SIG-M5 (cell line): ENCODE results near the gene DLX2.

Experiments
- DNase-seq: peaks from one replicate; lab custom pipeline; 2025; lab: John Stamatoyannopoulos, UW

DLX2 gene

DNA sequence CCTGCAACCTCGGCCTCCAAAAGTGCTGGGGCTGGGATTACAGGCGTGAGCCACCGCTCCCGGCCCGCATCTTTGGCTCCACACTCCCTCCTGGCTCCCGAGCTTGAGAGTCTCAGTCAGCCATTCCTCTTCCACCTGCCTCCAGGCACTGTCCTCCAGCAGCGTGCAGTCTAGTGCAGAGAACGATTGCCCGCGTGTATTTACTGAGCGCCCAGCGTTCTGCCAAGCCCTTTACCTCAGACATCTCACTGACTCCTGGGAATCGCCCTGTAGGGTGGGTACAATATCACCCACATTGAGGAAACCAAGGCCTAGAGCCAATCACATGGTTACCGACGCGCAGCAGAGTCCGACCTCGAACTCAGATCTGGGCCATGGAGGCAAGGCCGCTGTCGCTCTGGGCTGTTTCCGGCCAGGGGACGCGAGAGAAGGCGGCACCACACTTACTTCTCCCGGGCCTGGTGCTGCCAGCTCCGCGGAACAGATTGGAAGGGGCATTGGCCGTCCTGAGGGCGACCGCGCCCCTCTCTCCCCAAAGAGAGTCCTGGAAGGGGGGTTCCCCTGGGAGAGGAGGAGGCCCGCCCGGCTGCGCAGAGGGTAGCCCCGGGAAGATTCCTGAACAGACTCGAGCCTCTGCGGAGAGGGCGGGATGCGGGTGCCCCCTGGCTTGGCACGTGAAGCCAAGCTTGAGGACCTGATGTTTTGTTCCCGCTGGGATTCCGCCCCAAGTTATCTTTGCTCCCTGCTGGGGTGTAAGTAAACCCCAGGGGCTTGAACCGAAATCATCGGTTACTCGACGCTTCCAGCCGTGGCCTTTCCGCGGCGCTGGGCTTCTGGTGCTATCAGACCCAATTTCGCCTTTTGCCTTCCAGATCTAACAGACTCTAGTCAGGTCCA lies 5.2 kb upstream of the DLX2 start:
- DNase-seq: no peak

DNA sequence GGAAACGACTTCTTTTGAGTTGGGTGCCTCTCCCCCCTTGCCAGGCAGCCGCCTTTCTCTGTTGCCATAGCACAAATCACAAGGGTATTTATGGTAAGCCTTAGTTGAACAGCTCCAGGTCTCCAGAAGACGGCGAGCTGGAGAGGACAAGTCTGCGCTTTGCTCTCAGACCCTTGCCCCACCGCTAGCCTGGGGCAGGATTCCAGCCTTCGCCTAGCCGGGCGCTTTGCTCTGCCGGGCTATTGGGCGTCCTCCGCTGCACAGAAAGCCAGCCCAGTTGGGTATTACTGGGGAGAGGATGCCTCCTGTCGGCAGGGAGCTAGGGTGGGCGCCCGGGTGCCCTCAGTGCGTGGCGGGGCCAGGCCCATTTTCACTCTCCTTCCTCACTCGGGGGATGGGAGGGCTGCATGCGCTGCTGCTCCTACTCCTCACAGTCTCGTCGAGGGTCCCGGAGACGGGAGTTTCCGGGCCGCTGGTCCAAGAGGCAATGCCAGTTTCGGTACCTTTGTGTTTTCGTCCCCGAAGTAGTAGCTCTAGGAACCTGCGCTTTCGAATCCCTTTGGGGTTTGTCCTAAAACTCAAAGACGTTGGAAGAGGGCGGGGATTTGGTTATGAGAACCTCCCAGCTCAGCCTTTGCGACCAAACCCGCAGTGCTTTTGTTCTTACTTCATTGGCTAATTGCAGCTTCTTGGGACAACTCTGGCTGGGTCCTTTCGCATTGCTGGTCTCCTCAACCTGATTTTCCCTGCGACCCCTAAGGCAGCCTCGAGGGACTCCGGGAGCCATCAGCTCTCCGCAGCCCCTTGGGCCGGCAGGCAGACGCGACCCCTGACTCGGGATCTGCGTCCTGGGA lies 3.6 kb upstream of the DLX2 start:
- no peak for DNase-seq

DNA sequence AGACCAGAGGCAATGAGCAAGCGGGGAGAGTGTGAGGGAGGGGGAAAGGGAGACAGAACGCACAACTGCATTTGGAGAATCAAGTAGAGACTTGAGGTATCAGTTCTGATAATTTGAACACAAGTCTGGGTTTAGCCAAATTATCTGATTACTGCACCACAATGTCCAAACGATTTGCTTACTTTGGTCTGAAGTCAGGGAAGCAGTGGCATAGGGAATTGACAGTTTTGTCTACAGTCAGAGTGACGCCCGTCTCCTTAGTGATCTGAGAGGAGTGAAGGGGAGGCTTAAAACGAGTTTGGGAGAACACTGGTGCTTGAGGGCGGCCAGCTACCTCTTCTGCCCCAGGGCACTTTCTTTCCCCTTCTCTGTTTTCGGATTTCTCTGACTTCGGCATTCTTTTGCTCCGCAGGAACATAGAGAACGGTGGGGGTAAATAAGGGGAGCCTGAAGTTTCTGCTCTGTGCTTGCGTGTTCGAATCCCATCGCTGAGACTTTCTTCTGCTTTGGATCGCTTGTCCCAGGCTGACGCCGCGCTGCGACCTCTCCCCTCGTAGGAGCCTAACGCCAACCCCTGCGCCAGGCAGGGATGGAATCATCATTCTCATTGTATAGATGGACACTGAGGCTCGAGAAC lies 2.9 kb upstream of the DLX2 start:
- DNase-seq: no peak

DNA sequence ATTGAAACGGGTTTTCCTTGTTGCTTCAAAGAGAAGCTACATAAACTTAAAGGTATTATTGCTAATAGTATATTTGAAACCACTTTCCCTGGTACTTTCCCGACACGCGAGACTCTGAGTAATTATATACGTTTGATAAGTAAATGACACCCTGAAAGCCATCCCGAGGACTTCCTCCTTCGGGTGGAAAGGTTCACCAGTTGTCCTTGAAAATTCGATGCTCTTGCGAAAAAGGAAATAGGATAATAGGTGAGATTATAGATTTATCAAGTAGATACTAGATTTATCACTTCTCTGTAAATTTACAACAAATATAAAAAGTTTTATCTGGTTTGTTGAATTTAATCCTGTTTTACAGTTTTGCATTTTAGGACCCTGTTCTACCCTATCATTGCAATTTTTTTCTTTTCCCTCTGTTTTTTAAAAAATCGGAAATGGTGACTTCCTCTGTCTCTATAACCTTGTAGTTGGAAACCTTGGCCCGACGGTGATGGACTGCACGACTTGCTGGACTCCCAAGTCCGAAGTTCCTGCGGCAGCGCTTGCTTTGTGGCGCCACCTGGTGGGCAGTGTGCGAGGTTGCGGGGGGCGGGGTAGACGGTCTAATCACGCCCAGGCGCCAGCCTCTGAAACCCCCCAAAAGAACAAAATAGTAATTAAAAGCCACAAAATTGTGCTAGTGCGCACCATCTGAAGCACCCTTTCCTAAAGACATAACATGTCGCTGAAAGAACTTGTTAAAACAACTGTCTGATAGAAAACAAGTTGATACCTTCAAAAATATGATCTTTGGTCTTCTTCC lies 972 bp upstream of the DLX2 start:
- DNase-seq: no peak

DNA sequence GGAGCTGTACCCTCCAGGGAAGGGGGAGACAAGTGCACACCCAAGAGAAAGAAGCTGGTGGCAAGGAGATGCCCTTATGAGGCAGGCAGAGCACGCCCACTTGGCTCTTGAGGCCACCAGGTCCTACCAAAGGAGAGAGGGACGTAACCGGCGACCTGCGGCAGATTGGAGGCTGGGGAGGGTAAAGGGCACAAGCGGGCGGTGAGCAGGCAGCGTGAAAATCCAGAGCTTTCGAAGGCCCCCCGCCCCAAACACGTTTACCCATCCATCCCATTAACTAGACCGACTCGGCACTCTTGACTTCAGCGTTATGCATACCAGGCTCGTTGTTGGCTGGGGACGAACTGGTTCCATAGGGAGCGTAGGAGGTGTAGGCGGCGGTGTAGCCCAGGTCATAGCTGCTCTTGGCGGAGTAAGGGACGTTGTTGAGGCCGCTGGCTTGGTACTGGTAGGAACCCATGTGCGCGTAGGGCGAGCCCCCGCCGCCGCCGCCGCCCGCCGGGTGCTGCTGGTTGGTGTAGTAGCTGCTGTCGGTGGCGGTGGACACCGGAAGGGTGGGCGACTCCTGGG lies 794 bp downstream of the DLX2 start:
- DNase-seq: no peak

DNA sequence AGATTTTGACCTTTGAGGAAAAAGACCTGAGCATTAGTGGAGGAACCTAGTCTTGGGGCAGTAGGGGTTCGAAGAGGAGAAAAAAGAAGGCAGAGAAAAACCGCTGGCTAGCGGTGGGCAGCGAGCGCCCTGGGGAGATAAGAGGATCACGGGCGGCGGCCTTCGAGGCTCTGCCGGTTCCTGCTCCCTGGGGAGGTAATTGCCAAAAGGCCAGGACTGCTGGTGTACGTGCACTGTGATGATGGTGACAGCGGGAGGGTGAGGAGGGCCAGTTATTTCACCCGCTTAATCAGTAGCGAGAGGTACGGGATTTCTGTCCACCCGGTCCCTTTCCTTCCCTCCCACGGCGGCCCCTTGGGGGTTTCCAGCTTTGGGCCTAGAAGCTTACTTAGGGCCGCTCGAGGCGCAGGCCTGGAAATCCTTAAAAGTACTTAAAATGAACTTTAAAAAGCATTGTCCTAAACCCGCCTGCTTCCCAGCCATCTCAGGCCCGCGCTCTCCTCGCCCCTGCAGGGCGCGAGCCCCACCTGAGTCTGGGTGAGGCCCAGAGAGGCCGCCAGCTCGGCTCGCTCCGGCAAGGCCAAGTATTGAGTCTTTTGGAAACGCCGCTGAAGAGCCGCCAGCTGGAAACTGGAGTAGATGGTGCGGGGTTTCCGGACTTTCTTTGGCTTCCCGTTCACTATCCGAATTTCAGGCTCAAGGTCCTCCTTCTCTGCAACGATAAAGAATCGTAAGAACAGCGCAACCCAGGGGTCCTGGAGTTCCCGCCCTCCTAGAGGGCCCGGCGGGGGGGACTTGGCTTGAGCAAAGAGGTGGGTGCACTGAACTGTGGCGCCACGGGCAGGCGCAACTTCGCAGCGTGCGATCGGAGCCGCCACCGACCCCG lies 1.5 kb downstream of the DLX2 start:
- no peak for DNase-seq

DNA sequence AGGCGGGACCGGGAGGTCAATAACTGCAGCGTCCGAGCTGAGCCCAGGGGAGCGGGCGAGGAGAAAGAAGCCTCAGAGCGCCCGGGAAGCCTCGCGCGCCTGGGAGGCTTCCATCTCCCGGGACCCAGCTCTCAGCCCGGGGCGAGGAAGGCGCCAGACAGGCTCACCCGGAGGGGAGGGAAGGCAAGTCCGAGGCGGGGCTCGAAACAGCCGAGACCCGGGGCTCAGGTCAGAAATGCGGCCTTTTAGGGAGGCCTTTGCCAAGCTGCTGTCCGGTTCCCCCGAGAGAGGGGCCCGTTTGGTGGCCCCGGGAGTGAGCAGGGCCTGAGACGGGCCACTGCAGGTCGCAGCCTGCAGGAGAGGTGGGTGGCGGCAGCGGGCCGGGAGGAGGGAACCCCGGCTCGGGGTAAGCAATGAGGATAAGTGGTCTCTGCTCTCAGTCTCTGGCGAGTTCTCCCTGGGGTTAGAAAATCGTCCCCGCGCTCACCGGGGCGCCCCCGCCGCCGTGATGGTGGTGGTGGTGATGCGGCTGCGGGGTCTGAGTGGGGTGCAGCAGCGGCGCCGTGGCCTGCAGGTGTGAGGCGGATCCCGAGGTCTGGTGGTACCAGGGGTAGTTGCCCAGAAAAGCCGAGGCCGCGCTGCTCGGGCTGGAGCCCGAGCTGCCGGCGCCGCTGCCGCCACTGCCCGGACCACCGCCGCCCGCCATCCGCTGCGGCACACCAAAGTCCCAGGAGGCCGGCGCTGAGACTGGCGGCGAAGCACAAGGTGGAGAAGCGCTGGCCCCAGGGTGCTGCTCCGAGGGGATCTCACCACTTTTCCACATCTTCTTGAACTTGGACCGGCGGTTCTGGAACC lies 2.4 kb downstream of the DLX2 start:
- no peak for DNase-seq

DNA sequence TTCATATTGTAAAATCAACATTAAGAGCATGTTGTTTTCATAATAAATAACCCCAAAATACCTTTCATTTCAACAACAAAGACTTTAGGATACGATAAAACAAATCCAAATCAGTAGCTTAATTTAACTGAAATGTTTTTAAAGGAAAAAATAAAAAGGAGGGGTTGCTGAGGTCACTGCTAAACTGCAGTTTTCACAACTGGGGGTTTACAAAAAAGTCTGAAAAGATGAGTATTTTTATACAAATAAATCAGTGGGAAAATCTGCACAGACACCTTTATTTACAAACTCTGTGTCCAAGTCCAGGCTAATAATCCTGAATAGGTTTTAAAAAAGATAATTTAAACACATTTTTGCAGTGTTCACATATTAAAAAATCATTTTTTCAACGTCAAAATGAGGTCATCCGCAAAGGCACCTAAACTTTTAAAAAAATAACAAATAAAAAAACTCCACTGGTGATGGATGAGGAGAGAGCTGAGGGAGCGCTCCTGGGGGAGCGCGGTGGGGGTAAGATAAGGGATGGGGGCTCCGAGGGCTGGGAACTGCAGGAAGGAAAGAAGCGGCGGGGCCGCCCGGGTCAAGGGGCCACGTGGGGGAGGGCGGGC lies 3.1 kb downstream of the DLX2 start:
- DNase-seq: no peak

DNA sequence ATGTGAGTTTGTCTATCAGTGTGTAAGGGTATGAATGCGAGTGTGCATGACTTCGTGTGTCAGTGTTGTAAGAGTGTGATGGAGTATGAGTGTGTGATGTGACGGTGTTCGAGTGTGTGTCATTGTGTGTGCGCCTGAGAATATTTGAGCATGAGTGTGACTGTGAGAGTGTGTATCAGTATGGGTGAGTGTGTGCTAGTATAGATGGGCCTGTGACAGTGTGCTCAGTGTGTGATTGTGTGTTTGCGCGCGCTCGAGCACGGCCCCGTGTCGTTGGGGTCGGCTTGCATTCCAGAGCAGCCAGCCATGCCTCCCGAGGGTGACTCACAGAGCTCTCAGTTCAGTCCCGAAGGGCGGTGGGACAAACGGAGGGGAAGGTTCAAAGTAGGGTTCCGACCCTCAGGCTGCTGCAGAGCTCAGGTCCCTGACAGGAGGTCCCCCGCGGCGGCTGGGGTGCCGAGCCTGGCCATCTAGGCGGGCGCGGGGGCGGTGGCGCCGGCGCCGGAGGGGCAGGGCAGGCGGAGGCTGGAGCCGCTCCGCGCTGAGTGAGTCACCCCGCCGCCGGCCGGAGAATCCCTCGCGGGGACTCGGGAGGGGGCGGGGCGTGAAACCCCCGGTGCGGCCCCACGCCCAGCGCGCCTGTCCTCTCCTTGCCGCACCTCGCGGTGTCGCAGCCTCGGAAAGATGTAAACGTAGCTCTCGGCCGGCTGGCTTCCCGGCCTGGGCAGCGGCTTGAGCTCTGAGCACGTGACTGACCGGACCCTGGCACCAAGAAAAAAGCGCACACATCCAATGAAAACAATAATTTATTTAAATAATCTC lies 3.8 kb downstream of the DLX2 start:
- DNase-seq: no peak

DNA sequence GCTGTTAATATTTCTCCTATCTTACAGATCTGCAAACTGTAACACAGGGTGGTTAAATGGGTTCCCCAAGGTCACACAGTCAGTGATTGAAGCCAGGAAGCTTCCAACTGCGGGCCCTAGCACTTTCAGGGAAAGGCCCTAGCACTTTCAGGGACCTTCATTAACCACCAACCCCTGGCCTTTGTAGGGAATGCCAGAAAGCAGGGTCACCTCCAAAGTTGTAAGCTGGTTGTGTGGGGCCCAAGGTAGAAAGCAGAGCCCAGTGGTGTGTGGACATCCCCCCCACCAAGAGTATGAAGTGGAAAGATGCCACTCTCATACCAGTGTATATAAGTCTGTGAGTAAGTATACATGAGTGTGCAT lies 4.4 kb downstream of the DLX2 start:
- DNase-seq: no peak

DNA sequence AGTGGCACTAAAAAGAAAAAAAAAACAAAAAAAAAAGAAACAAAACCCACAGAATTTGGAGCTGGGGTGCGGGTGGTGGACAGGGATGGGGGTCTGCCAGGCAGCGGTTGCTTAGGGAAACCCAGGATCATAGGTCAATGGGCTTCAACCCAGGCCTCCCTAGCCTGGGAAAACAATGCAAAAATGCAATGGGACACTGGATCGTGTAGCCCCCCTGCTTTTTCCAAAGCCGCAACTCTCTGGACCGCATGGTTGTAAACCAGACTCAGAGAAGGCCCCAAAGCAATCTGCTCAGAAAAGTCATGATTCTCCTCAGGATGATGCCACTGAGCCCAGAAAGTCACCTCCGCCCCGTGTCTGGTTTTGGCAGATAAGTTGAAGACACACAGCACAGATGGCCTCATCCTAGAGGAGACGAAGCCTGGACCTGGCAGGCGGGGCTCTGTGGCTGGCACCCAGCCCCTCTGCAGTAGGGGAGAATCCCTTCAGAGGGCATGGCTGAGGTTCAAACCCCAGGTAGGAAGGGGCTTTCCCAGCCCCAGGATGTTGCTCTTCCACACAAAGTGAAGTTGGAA lies 5.1 kb downstream of the DLX2 start:
- DNase-seq: no peak

DNA sequence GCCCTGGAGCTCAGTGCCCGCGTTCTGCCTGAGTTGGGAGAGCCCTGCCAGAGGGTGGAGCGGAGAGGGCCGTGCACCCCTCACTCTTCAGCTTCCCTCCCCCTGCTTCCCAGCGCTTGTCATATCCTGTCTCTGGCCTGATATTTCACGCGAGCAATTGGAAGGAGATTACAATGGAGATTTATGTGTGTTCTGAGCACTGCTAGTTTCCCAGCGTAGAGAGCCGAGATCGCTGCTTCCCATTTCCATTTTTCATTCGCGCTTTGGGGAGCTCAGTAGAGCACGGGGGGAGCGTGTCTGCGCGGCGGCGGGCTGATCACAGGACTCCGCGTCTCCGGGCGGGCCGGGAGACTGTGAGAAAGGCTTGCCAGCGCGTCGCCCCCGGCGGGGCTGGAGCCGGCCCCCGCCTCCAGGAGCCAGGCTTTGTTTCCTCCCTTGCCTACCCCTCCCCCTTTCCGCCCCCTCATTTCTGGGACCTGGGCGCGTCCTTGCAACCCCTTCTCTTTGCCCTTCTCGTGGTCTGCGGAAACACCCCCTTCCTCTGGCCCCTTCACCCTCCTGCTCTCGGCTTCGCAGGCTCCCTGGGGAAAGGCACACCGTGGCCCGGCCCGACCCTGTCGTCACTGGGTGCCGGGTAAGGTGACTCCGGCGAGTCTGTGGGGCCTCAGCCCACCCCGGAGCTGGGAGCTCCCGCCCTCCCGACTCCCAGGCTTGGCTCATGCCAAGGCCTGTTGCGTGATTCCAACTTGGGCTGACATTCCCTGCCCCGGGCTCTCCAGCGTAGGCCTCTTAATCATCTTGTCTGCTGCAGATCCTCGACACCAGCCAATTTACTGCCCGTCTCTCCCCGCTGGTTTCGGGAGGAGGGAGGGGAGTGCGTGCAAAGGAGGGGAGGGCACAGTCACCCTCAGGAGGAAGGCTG lies 5.8 kb downstream of the DLX2 start:
- no peak for DNase-seq

DNA sequence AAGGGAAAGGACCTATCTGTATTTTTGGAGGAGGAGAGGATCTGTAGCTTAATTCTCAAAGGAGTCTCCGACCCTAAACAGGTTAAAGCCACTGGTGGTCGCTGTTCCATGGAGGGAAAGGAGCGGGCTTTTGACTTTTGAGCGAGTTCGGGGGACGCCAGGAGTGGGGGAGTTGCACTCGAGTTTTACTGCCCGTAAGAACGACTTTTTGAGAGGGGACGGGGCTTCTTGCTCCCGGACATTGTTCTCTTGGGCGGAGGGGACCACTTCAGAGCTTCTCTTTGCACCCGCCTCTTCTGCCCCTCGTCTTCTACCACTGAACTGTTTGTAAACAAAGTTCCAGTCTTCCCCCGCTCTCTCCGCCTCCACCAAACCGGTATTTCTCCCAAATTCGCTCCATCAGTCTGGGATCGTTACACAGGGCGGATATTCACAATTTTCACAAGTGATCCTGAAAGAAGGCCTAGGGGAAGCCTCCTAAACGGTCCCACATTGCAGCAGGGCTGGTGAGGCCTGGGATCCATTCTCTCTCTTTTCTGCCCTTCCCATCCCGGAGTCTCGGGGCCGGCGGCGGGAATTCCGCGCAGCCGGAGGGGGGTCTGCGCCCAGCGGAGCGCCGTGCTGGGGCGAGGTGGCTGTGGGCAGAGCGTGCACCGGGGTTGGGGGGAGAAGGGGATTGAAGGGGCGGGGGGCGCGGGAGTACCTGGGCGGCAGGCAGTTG lies 6.6 kb downstream of the DLX2 start:
- no peak for DNase-seq

DNA sequence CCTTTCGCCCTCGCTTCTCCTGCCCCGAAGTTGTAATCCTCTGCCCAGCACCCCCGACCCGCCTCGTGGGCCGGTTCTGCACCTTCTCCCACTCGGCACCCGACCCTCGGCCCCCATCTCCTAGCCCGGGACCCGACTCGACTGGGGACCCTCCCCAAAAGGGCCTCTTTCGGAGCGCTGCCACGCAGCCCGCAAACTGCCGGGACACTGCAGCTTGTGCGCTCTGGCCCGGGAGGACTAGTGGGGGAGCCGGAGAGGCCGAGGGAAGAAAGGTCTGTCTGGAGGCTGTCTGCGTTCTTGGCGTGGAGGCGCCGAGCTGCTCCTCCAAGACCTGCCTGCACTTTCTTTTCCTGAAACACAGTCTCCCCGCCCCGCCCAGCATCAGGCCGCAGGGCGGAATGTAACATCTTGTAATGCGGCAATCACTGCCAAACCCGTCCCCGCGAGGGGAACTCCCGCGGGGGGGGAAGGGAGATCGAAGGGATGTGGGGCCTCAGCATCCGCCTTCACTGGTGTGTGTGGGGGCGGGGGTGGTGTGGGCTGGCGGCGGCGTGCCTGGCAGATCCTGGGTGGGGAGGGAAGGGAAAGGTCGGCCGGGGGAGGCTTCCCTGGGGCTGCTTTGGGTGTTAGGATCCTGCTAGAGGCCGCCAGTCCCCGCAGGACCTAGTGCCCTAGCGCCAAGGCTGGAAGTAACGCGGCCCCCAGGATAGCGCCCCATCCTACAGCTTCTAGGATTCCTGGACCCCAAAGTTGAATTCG lies 7.4 kb downstream of the DLX2 start:
- no peak for DNase-seq
